Keratinocyte (primary cell): ENCODE results near the gene TTLL6. TPM values are rescaled to one million over a fixed set of nuclear protein-coding genes. Genes with fewer than 3 reads are reported as not detected.

Experiments used
- DNase-seq: peaks from one replicate; pipeline ENCODE4 v3.0.0-alpha.2; 2011; ENCODE audit warnings: low read depth, missing footprints, low spot score
- FAIRE-seq: peaks from 2 replicates; lab custom pipeline; 2011; peaks lifted over from hg19 to GRCh38; lab: Jason Lieb, UNC
- H2AFZ ChIP-seq: 2 replicates; pipeline ENCODE4 v1.6.0; 2012; ENCODE audit warnings: low read length, control low read depth, inconsistent platforms; ENCODE audit not compliant: control insufficient read depth
- H3K27ac ChIP-seq: 2 replicates; pipeline ENCODE4 v1.5.1; 2011; ENCODE audit warnings: low read length; ENCODE audit not compliant: control insufficient read depth, insufficient read depth
- H3K27me3 ChIP-seq: 3 replicates; pipeline ENCODE4 v1.6.0; 2011; ENCODE audit warnings: low read length; ENCODE audit not compliant: control insufficient read depth, insufficient read depth; ENCODE audit errors: extremely low read depth
- H3K36me3 ChIP-seq, 2 experiments: 2 replicates in 1 of 2; 3 replicates in 1 of 2; pipeline ENCODE4 v1.5.1; 2011; ENCODE audit warnings: low read length in 2 of 2, mild to moderate bottlenecking in 1 of 2; ENCODE audit not compliant: control insufficient read depth in 2 of 2, insufficient read depth in 2 of 2; ENCODE audit errors: extremely low read depth in 1 of 2
- H3K4me1 ChIP-seq: 3 replicates; pipeline ENCODE4 v1.5.1; 2011; ENCODE audit warnings: low read length; ENCODE audit not compliant: control insufficient read depth, insufficient read depth; ENCODE audit errors: extremely low read depth
- H3K4me2 ChIP-seq: 3 replicates; pipeline ENCODE4 v1.6.0; 2011; ENCODE audit warnings: low read depth, low read length; ENCODE audit not compliant: control insufficient read depth, insufficient read depth; ENCODE audit errors: extremely low read depth
- H3K4me3 ChIP-seq, 3 experiments: fragments of 200-600 bp in 1 of 3; sonication (generic) in 1 of 3; 2 replicates in 2 of 3; 3 replicates in 1 of 3; pipeline ENCODE4 v1.5.1; 2011 to 2016; ENCODE audit warnings: low read length in 3 of 3, mild to moderate bottlenecking in 3 of 3, control low read depth in 2 of 3, inconsistent platforms in 1 of 3, low read depth in 1 of 3, mixed read lengths in 1 of 3, mixed run types in 1 of 3, moderate library complexity in 1 of 3; ENCODE audit not compliant: control insufficient read depth in 2 of 3, insufficient read depth in 2 of 3; ENCODE audit errors: extremely low read depth in 1 of 3
- H3K79me2 ChIP-seq: 2 replicates; pipeline ENCODE4 v1.6.0; 2012; ENCODE audit warnings: low read length; ENCODE audit not compliant: control insufficient read depth, insufficient read depth
- H3K9ac ChIP-seq: 3 replicates; pipeline ENCODE4 v1.6.0; 2011; ENCODE audit warnings: low read length; ENCODE audit not compliant: control insufficient read depth, insufficient read depth; ENCODE audit errors: extremely low read depth
- H3K9me1 ChIP-seq: 3 replicates; pipeline ENCODE4 v1.6.0; 2011; ENCODE audit warnings: low read length; ENCODE audit not compliant: control insufficient read depth, insufficient read depth; ENCODE audit errors: extremely low read depth
- H3K9me3 ChIP-seq: 2 replicates; pipeline ENCODE4 v1.5.1; 2012; ENCODE audit warnings: low read depth, low read length; ENCODE audit not compliant: control insufficient read depth
- H4K20me1 ChIP-seq: 3 replicates; pipeline ENCODE4 v1.6.0; 2011; ENCODE audit warnings: low read length; ENCODE audit not compliant: control insufficient read depth, insufficient read depth; ENCODE audit errors: extremely low read depth
- EZH2 ChIP-seq: IDR thresholded peaks from one replicate; pipeline ENCODE4 v1.6.1; 2012; ENCODE audit warnings: inconsistent platforms, mild to moderate bottlenecking, low read length, moderate library complexity
- dilution Hi-C: fragments of 300-500 bp; cut with MboI; formaldehyde crosslinking; loops from one replicate; pipeline ENCODE4 v1.7.0; 2020; ENCODE audit warnings: low sequenced_read_pairs; ENCODE audit not compliant: extremely low pct_ligation_motif_present
- polyA plus RNA-seq, 5 experiments: library from polyadenylated mRNA; depleted of rRNA in 3 of 5; stranded (reverse) in 3 of 5; stranded (forward) in 1 of 5; unstranded in 1 of 5; fragments of >200 nt; gene quantifications; 1 replicate in 1 of 5; 2 replicates in 3 of 5; 3 replicates in 1 of 5; pipeline versions ENCODE4 v1.2.1 to v1.2.3, GENCODE V29; 2011 to 2012; ENCODE audit warnings: missing spikeins in 2 of 5, low read depth in 1 of 5, low replicate concordance in 1 of 5
- TF ChIP-seq, protein P1 (sequence below), 3 experiments: IDR thresholded peaks in 1 of 3; conservative IDR thresholded peaks in 1 of 3; optimal IDR thresholded peaks in 1 of 3; 2 replicates in 2 of 3; 3 replicates in 1 of 3; pipeline versions ENCODE3 to v1.5.1; 2011; ENCODE audit warnings: low read length in 3 of 3, mild to moderate bottlenecking in 3 of 3, moderate library complexity in 2 of 3, control low read depth in 1 of 3, inconsistent platforms in 1 of 3; ENCODE audit not compliant: insufficient read depth in 2 of 3; ENCODE audit errors: extremely low read depth in 1 of 3

Gene TTLL6
- polyA plus RNA-seq, 1 donor (not counting 4 experiments of a cell fraction or from before 2014, with no cell fraction given), result not detected

DNA sequence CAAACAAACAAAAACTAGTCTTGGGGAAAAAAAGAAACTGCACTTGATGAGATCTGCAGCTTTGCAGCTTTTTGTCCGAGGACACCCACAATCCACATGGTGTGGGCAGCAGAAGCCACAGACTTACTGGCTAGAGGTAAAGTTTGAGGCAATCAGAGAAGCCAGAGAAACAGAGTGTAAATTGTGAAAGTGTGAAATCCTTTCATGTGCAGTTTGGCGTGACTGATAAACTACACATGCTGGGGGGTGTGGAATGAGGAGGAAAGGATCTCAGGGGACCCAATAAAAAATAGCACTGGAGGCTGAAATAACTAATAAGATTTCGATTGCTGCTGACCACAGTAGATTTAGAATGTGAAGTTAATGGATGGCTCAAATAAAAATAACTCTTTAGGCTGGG lies 46.1 kb downstream of the TTLL6 start:
- FAIRE-seq (no peak), DNase-seq (no peak)
- H3K9ac ChIP-seq, result no peak overlapping the region
- no peak for TF ChIP-seq EZH2
- TF ChIP-seq, protein P1, sequence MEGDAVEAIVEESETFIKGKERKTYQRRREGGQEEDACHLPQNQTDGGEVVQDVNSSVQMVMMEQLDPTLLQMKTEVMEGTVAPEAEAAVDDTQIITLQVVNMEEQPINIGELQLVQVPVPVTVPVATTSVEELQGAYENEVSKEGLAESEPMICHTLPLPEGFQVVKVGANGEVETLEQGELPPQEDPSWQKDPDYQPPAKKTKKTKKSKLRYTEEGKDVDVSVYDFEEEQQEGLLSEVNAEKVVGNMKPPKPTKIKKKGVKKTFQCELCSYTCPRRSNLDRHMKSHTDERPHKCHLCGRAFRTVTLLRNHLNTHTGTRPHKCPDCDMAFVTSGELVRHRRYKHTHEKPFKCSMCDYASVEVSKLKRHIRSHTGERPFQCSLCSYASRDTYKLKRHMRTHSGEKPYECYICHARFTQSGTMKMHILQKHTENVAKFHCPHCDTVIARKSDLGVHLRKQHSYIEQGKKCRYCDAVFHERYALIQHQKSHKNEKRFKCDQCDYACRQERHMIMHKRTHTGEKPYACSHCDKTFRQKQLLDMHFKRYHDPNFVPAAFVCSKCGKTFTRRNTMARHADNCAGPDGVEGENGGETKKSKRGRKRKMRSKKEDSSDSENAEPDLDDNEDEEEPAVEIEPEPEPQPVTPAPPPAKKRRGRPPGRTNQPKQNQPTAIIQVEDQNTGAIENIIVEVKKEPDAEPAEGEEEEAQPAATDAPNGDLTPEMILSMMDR (optimal IDR thresholded peaks at IDR 0.05 in 1 of 3, IDR thresholded peaks at IDR 0.05 in 1 of 3, conservative IDR thresholded peaks at IDR 0.05 in 1 of 3; ENCODE audit: extremely low read depth in 1 of 3, insufficient read depth in 2 of 3, low read length in 3 of 3), result no peak
- H2AFZ ChIP-seq, result no peak overlapping the region
- H3K9me1 ChIP-seq, result no peaks in the 10 kb centered on the region
- H3K27ac ChIP-seq, result no peak overlapping the region
- H3K27me3 ChIP-seq, result no peaks in the 10 kb centered on the region
- dilution Hi-C loops, result loop anchor here (25.0 kb wide), 1 partner anchor 109 kb away; no protein-coding TSS in a partner anchor
- H3K9me3 ChIP-seq, result no peaks in the 10 kb centered on the region
- H3K36me3 ChIP-seq, result no peaks in the 10 kb centered on the region
- H3K4me1 ChIP-seq, result no peaks in the 10 kb centered on the region
- no peak overlapping the region for H3K4me3 ChIP-seq
- no peaks in the 10 kb centered on the region for H4K20me1 ChIP-seq
- H3K4me2 ChIP-seq, result no peak overlapping the region
- H3K79me2 ChIP-seq, result no peaks in the 10 kb centered on the region

GRCh38 chr17:48769009-48769675 lies 47.9 kb downstream of the TTLL6 start:
- Histone ChIP-seq H3K9me1 (no peaks in the 10 kb centered on the region), H3K36me3 (no peaks in the 10 kb centered on the region), H3K27me3 (no peaks in the 10 kb centered on the region), H3K4me1 (no peaks in the 10 kb centered on the region), H4K20me1 (no peaks in the 10 kb centered on the region), H2AFZ (no peak overlapping the region), H3K9me3 (no peaks in the 10 kb centered on the region), H3K4me2 (no peak overlapping the region), H3K27ac (no peak overlapping the region), H3K9ac (no peak overlapping the region), H3K79me2 (no peaks in the 10 kb centered on the region), H3K4me3 (no peak overlapping the region)
- FAIRE-seq, result no peak
- DNase-seq, result no peak
- dilution Hi-C loops, result loop anchor here (25.0 kb wide), 1 partner anchor 107 kb away; no protein-coding TSS in a partner anchor
- TF ChIP-seq EZH2, result no peak
- TF ChIP-seq, protein P1 (optimal IDR thresholded peaks at IDR 0.05 in 1 of 3, IDR thresholded peaks at IDR 0.05 in 1 of 3, conservative IDR thresholded peaks at IDR 0.05 in 1 of 3; ENCODE audit: extremely low read depth in 1 of 3, insufficient read depth in 2 of 3, low read length in 3 of 3), result no peak
